ENCODE data around the gene VWA8. TPM values are rescaled to one million over a fixed set of nuclear protein-coding genes. Genes with fewer than 3 reads are reported as not detected.
"Not testable (repeated sequence)": the region's sequence is repeated elsewhere in the genome, so short reads cannot be mapped to it uniquely, and the experiment has no call there.

VWA8 gene
- total RNA-seq, 1 experiment from 2014 or later, result 11.1 TPM

DNA sequence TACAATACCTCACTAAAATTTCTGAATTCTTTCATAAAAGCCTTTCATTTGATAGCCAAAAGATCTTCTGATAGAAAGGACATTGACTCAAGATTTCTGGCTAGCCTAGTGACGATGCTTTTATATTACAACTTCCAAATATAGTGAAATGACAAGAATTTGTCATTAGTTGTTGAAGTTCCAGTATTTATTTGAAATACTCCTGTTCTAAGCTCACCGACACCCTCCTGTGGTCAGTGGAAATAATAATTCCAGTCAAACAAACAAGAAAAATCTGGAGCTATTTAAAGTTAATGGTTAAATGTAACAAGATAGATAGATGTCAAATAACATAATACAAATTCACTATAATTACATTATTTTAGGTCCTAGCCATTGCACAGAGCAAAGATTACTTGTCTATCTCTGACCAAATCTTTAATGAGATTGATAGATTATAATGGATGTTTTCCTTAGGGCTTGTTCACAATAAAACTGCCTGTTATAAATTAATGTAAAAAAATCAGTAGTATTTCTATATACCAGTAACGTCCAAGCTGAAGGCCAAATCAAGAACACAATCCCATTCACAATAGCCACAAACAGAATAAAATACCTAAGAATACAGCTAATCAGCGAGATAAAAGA, 308.1 kb downstream of the VWA8 start:
- DNase-seq, result peak; percentile 24
- Histone ChIP-seq H3K27me3 (ENCODE audit: control insufficient read depth, insufficient read depth, low read length) (no peaks in the 10 kb centered on the region), H3K4me3 (ENCODE audit: insufficient read depth, low read depth, low read length) (no peak overlapping the region), H3K36me3 (replicated peaks; ENCODE audit: control insufficient read depth, insufficient read depth, low read length) (no peaks in the 10 kb centered on the region)

DNA sequence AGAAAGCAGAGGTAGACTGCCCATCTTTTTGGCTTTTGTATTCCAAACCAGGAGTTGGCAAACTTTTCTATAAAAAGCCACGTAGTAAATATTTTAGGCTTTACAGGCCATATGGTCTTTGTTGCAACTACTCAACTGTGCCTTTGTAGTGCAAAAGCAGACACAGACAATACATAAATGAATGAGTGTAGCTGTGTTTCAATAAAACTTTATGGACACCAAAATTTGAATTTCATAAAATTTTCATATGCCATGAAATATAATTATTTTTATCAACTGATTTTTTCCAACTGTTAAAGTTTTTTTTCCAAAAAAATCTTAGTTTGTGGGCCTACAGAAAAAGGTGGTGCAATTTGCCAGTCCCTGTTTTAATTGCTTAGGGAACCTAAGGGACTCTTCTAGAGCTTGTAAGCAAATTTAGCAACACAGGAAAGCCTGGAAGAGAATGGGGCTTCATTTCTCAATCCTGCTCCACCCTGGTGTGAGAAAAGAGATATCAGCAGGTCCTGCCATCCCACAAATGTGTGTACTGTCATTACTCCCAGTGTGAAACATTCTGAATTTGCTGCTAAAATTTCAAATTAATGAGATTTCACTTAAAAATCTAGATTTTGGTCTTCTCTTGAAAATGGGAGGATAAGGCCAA, 309.4 kb downstream of the VWA8 start:
- no peak for DNase-seq
- no peak overlapping the region for H3K4me3 ChIP-seq (ENCODE audit: insufficient read depth, low read depth, low read length)
- H3K36me3 ChIP-seq (replicated peaks; ENCODE audit: control insufficient read depth, insufficient read depth, low read length), result no peaks in the 10 kb centered on the region
- H3K27me3 ChIP-seq (ENCODE audit: control insufficient read depth, insufficient read depth, low read length), result no peaks in the 10 kb centered on the region

DNA sequence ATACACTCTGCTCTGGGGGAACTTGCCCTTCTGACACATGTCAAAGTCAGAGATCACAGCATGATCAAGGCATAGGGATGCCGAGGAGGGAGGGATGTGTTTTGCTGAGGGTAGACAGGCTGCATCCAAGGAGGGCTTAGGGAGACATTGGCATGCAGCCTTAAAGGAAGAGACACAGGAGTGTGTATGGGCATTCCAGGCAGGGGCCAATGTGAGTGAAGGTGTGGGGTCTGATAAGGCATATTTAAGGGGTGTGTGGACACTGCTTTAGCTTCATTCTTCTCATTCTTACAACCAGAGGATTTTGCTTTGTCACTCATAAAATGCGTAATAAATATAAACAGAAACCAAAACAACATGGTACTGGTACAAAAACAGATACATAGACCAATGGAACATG, 310.2 kb downstream of the VWA8 start:
- no peaks in the 10 kb centered on the region for H3K27me3 ChIP-seq (ENCODE audit: control insufficient read depth, insufficient read depth, low read length)
- no peak overlapping the region for H3K4me3 ChIP-seq (ENCODE audit: insufficient read depth, low read depth, low read length)
- no peak for DNase-seq
- no peaks in the 10 kb centered on the region for H3K36me3 ChIP-seq (replicated peaks; ENCODE audit: control insufficient read depth, insufficient read depth, low read length)

DNA sequence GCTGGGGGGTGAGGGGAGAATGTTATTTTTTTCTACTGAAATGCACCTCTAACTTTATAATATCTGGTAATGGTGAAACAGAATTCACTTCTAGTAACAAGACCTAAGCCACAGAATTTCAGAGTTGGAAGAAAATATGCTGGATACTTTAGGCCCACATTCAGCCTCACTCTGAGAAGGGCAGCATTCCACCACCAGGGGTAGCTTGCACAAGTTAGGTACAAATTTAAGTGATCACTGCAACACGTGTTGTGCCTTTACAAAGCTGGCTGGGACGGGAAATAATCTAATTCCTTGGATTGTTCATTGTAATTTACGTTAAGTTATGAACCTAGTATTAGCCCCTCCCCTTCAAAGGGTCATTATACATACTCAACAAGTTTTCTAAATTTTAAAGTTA, 311.2 kb downstream of the VWA8 start:
- DNase-seq, result peak; percentile 23

DNA sequence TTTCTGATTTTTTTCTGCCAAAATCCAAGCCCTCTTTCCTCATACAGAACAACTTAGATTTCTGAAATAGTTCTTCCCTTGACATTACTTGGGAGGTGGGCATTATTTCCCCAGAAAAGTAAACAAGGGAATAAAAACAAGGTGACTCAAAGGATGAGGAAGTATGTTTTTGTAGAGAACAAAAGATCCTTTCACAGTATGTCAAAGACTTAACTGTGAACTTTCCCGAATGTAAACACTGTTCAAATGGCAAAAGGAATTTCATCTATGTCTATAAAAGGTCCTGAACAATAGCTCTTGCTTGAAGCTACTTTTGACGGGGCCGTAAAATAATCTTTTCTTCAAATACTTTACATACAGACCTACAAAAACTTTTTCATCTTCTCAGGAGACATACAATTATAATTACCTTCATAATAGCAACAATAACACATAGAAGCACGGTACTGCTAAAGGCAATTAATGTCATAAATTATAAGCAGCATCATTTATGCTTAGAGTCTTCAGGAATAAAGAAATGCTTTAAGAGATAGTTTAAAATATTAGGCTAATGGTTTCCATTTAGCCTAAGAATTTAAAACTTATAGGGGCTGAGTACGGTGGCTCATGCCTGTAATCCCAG, 312.5 kb downstream of the VWA8 start:
- H3K4me3 ChIP-seq (ENCODE audit: insufficient read depth, low read depth, low read length), result no peak overlapping the region
- no peaks in the 10 kb centered on the region for H3K36me3 ChIP-seq (replicated peaks; ENCODE audit: control insufficient read depth, insufficient read depth, low read length)
- no peaks in the 10 kb centered on the region for H3K27me3 ChIP-seq (ENCODE audit: control insufficient read depth, insufficient read depth, low read length)
- no peak for DNase-seq

More for the DNA sequence above, 311.2 kb downstream of the VWA8 start:
- Histone ChIP-seq H3K4me3 (ENCODE audit: insufficient read depth, low read depth, low read length) (no peak overlapping the region), H3K36me3 (replicated peaks; ENCODE audit: control insufficient read depth, insufficient read depth, low read length) (no peaks in the 10 kb centered on the region), H3K27me3 (ENCODE audit: control insufficient read depth, insufficient read depth, low read length) (no peaks in the 10 kb centered on the region)

DNA sequence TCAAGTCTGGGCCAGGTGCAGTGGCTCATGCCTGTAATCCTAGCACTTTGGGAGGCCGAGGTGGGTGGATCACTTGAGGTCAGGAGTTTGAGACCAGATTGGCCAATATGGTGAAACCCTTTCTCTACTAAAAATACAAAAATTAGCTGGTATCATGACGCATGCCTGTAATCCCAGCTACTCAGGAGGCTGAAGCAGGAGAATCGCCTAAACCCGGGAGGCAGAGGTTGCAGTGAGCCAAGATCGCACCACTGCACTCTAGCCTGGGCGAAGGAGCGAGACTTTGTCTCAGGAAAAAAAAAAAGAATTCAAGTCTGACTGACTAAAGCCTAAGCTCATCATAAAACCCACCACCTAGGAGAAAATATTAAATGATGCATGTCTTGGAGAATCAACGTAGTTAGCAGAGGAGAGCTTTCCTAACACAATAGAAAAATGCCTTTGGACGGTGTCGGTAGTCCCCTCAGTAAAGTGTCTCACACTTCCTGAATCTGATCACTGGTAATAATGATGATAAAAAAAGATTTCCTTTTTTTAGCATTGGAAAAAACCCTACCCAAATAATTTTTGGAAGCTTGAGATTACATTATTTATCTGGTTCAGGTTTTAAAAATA, 313.1 kb downstream of the VWA8 start:
- H3K4me3 ChIP-seq (ENCODE audit: insufficient read depth, low read depth, low read length); H3K27me3 ChIP-seq (ENCODE audit: control insufficient read depth, insufficient read depth, low read length); DNase-seq; H3K36me3 ChIP-seq (replicated peaks; ENCODE audit: control insufficient read depth, insufficient read depth, low read length): not testable (repeated sequence)

DNA sequence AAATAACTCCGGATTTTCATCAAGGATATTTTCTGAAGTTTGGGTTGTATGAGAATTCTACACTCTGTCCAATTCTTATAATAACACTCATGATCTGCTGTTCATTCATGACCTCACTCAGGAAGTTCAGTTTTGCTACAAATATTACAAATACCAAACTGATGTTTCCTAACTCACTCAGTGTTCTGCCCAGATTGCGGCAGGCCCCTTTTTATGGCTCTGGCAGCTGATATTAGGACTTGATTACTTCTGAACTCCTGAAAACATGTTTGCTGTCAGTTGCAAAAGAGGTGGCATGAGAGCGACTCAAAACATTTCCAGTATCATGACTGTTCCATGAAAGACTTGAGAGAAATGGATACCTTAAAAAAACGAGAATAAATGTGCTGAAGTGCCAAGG, 315.6 kb downstream of the VWA8 start:
- no peak overlapping the region for H3K4me3 ChIP-seq (ENCODE audit: insufficient read depth, low read depth, low read length)
- DNase-seq, result no peak
- no peaks in the 10 kb centered on the region for H3K27me3 ChIP-seq (ENCODE audit: control insufficient read depth, insufficient read depth, low read length)
- no peaks in the 10 kb centered on the region for H3K36me3 ChIP-seq (replicated peaks; ENCODE audit: control insufficient read depth, insufficient read depth, low read length)

DNA sequence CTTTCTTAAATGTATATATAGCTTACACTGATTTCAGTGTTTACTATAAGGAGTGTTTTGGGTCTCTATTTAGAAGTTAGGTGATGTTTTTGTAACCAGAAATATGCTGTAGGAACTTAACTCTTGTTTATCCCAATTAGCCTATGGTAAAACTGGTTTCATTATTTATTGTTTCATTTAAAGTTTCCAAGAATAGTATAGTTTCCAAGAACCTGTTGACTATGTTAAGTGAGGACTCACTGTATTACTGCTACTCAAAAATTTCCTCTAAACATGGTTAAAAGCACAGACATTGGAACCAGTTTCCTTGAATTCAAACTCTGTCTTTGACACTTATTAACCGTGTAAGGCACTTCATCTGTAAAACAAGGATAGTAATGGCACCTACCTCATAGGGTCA, 316.2 kb downstream of the VWA8 start:
- no peak for DNase-seq
- H3K4me3 ChIP-seq (ENCODE audit: insufficient read depth, low read depth, low read length), result no peak overlapping the region
- H3K36me3 ChIP-seq (replicated peaks; ENCODE audit: control insufficient read depth, insufficient read depth, low read length), result no peaks in the 10 kb centered on the region
- no peaks in the 10 kb centered on the region for H3K27me3 ChIP-seq (ENCODE audit: control insufficient read depth, insufficient read depth, low read length)

DNA sequence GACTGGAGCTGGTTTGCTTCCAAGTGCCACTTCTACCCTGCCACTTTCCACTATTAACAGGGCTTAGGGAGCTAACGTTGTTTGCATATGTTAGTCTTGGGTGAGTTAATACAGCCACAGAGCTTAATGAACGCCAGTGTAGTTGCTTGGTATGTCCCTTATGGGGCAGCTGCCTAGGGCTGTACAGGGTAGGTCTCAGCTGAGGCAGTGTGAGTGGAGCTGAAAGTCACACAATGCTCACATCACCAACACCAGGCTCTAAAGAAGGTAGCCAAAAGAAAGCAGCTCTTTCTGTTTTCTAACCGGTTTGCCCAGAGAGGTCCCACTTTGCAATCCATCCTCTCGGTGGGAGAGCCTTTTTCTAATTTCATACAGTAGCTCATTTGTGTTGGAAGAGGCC, 317.4 kb downstream of the VWA8 start:
- no peaks in the 10 kb centered on the region for H3K27me3 ChIP-seq (ENCODE audit: control insufficient read depth, insufficient read depth, low read length)
- no peaks in the 10 kb centered on the region for H3K36me3 ChIP-seq (replicated peaks; ENCODE audit: control insufficient read depth, insufficient read depth, low read length)
- H3K4me3 ChIP-seq (ENCODE audit: insufficient read depth, low read depth, low read length), result no peak overlapping the region
- no peak for DNase-seq

DNA sequence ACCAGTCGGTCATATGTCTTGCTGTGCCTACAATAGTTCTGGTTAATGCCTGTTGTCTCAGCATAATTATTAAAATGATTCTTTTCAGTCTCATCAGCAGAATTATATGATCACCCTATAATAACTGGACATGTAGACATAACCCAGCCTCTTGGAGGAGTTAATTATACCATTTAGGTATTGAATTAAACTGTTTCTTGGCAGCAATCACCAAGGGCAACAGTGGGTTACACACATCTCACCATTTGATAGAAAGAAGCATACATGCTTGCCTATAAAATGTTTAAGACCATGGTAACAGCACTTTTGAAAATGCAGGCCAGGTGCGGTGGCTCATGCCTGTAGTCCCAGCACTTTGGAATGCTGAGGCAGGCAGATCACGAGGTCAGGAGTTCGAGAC, 318.9 kb downstream of the VWA8 start:
- no peaks in the 10 kb centered on the region for H3K27me3 ChIP-seq (ENCODE audit: control insufficient read depth, insufficient read depth, low read length)
- DNase-seq, result no peak
- H3K4me3 ChIP-seq (ENCODE audit: insufficient read depth, low read depth, low read length), result no peak overlapping the region
- H3K36me3 ChIP-seq (replicated peaks; ENCODE audit: control insufficient read depth, insufficient read depth, low read length), result no peaks in the 10 kb centered on the region

DNA sequence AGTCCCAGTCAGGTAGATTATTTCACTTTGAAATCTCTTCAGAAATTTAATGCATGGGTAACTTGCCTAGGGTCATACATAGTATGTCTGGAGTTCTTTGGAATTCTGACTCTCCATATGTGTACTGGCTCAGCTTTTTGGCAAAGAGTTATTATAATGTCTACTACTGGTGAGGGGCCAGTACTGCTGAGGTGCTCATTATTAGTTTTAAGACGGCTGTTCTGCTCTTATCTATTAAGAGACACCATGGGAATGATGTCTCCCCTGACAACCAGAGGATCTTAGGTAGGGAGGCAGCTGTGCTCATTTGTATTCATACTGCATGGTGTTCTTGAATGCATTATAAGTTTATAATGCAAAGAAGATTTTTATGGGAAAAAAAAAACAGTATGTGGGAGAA, 319.5 kb downstream of the VWA8 start:
- no peak for DNase-seq
- no peaks in the 10 kb centered on the region for H3K27me3 ChIP-seq (ENCODE audit: control insufficient read depth, insufficient read depth, low read length)
- no peaks in the 10 kb centered on the region for H3K36me3 ChIP-seq (replicated peaks; ENCODE audit: control insufficient read depth, insufficient read depth, low read length)
- no peak overlapping the region for H3K4me3 ChIP-seq (ENCODE audit: insufficient read depth, low read depth, low read length)

DNA sequence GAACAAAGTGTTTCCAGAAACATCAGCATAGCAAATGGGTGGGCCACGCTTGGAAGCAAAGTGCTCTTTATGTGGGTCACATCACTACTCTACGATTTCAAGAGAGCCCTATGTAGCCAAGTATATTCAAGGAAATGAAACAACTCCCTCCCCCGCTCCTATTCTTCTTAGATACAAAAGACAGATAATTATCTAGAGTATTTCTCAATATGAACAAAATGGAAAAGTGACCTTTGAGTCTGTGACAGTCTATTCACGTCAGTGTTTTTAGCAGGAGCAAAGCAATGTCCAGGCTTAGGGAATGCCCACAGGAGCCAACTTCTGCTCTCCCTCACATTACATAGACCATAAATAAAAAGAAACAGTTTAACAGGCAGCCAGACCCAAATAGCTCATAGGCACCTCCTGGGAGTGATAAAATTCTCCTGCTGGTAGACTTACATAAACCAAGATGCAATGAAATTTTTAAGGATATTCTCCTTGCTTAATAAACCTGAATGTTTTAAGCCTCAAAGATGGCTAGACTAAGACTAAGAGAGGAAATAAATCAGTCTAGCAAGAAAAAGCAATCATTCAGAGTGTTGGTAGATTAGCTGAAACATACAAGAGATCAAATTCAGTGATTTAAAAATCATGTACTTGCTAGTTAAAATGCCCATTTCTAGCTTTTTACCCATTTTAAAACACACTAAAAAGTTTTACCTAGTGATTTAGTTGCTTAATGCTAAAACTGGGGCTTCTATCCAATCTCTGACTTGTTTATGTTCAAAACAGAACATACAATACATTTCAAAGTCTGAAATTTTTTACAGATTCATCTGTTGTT, 320.7 kb downstream of the VWA8 start:
- no peaks in the 10 kb centered on the region for H3K27me3 ChIP-seq (ENCODE audit: control insufficient read depth, insufficient read depth, low read length)
- H3K36me3 ChIP-seq (replicated peaks; ENCODE audit: control insufficient read depth, insufficient read depth, low read length), result no peaks in the 10 kb centered on the region
- no peak for DNase-seq
- H3K4me3 ChIP-seq (ENCODE audit: insufficient read depth, low read depth, low read length), result no peak overlapping the region

DNA sequence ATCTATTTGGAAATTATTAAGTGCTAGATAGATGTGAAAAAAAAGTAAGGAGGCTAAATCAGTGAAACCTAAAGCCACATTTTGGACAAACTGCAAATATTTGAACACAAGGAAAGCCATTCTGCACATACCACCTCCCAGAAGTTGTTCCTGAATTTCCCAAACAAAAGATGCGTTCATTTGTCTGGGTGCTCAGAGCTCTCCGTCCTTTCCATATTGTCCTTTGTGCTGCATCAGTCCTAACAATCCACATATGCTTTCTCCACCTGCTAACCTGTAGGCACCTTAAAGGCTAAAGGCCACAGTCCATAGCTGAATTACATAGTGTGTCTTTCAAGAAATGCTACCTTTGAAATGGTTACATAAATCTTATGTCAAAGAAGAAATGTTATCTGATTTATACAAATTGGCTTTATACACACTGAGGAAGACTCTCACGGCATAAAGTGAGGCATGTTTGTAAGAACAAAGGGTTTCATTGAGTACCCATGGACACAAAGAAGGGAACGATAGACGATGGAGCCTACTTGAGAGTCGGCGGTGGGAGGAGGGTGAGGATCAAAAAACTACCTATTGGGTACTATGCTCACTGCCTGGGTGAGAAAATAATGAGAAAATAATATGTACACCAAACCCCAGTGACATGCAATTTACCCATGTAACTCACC, 321.5 kb downstream of the VWA8 start:
- Histone ChIP-seq H3K27me3 (ENCODE audit: control insufficient read depth, insufficient read depth, low read length) (no peaks in the 10 kb centered on the region), H3K4me3 (ENCODE audit: insufficient read depth, low read depth, low read length) (no peak overlapping the region)
- DNase-seq, result no peak

DNA sequence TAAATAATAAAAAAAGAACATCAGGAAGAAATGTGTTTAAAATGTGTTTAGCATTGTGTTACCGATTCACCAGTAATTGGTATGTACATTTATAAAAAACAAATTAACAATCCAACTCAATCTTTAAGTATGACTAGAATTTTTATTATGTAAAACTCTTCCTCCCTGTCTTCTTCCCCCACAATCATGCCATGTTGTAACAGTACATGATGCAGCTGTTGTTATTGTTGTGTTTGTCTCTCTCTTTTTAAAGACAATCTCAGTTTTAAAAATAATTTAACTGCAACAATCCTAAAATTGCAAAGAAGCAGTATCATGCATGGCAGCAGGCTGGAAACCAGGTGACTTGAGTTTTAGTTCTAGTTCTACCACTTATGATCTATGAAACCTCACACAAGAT, 323.3 kb downstream of the VWA8 start:
- Histone ChIP-seq H3K36me3 (replicated peaks; ENCODE audit: control insufficient read depth, insufficient read depth, low read length) (no peaks in the 10 kb centered on the region), H3K27me3 (ENCODE audit: control insufficient read depth, insufficient read depth, low read length) (no peaks in the 10 kb centered on the region), H3K4me3 (ENCODE audit: insufficient read depth, low read depth, low read length) (no peak overlapping the region)
- DNase-seq, result no peak

More for the DNA sequence above, 321.5 kb downstream of the VWA8 start:
- H3K36me3 ChIP-seq (replicated peaks; ENCODE audit: control insufficient read depth, insufficient read depth, low read length), result no peaks in the 10 kb centered on the region

All from H7 (cell line).